HG02943 (cell line): ENCODE results near the gene ANTXR1.
"Not testable (repeated sequence)": the region's sequence is repeated elsewhere in the genome, so short reads cannot be mapped to it uniquely, and the experiment has no call there.

ENCODE experiments used
- ATAC-seq: cut with Tn5 transposase; IDR thresholded peaks from one replicate; pipeline ENCODE4 v1.9.1; 2021; ENCODE audit warnings: mild to moderate bottlenecking, low read depth, moderate library complexity; ENCODE audit not compliant: unreplicated experiment

Gene ANTXR1

GRCh38 chr2:69174211-69174610 is 161.2 kb downstream of the ANTXR1 start:
- not testable (repeated sequence) for ATAC-seq

GRCh38 chr2:69175790-69176715 is 163.1 kb downstream of the ANTXR1 start:
- no peak for ATAC-seq

GRCh38 chr2:69177063-69177771 is 164.2 kb downstream of the ANTXR1 start:
- no peak for ATAC-seq

- no peak for ATAC-seq
Measured at GRCh38 chr2:69177785-69178636, 165.0 kb downstream of the ANTXR1 start.

- ATAC-seq: no peak
Measured at GRCh38 chr2:69178756-69179155, 165.8 kb downstream of the ANTXR1 start.

- ATAC-seq: no peak
Measured at GRCh38 chr2:69180227-69180626, 167.2 kb downstream of the ANTXR1 start.

- ATAC-seq: no peak
Measured at GRCh38 chr2:69180974-69181373, 168.0 kb downstream of the ANTXR1 start.

GRCh38 chr2:69181806-69182427 is 168.9 kb downstream of the ANTXR1 start:
- no peak for ATAC-seq

- no peak for ATAC-seq
Measured at GRCh38 chr2:69183659-69184058, 170.7 kb downstream of the ANTXR1 start.

- no peak for ATAC-seq
Measured at GRCh38 chr2:69184224-69184623, 171.2 kb downstream of the ANTXR1 start.

GRCh38 chr2:69185807-69186206 is 172.8 kb downstream of the ANTXR1 start:
- no peak for ATAC-seq

- ATAC-seq: no peak
Measured at GRCh38 chr2:69186614-69187013, 173.6 kb downstream of the ANTXR1 start.

- ATAC-seq: no peak
Measured at GRCh38 chr2:69188182-69188900, 175.4 kb downstream of the ANTXR1 start.

- ATAC-seq: no peak
Measured at GRCh38 chr2:69190743-69191404, 177.9 kb downstream of the ANTXR1 start.

GRCh38 chr2:69191634-69192033 is 178.7 kb downstream of the ANTXR1 start:
- no peak for ATAC-seq

- ATAC-seq: no peak
Measured at GRCh38 chr2:69192176-69192945, 179.4 kb downstream of the ANTXR1 start.

- no peak for ATAC-seq
Measured at GRCh38 chr2:69195706-69196105, 182.7 kb downstream of the ANTXR1 start.

- no peak for ATAC-seq
Measured at GRCh38 chr2:69196327-69197117, 183.5 kb downstream of the ANTXR1 start.
